Measurements from ENCODE around the gene PNLDC1.

PNLDC1 gene, protein sequence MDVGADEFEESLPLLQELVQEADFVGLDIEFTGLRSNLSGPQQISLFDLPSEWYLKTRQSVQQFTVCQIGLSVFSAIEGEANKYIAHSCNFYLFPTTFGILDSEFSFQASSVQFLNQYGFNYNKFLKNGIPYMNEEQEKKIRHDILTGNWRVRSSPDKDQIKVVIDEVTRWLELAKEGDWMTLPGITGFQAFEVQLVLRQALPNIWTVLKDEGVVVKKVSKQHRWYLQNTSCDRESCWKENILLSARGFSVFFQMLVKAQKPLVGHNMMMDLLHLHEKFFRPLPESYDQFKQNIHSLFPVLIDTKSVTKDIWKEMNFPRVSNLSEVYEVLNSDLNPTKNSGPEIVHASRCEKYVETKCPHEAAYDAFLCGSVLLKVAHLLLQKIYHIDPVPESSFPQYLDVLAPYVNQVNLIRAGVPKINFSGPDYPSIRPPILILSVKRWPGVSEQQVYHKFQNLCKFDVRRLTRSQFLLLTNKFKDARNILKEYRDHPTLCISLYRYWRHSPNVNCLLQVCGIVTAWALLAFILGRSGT

DNA sequence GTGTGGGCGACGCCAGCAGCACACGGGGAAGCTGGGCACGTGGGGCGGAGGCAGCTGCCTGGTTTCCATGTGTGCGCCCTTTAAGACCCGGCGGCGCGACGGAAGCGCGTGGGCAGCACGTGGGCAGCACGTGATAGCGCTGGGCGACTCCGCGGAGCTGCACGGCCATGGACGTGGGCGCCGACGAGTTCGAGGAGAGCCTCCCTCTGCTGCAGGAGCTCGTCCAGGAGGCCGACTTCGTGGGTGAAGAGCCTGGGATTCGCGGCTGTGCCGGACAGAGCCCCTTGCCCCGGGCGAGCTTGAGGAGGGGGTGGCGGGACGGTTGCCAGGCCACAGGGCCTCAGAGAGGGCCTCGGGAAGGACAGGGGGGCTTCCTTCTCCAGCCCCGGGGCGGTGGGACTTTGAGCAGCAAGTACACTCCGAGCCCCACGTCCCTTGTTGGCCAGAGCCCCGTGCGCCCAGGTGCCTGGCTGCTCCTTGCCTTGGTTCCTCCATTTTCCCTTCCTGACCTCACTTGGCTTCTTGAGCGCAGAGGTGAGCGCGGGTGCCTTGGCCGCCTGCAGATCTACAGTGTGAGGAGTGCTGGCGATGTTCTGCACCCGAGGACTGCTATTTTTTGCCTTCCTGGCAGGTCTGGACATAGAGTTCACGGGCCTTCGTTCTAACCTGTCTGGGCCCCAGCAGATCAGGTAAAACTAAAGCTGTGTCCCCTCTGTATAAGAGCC lies at the start of gene PNLDC1:
Gene PNLDC1 (plus strand): TSS at position 136 of the 725 bp plus-strand sequence. CDS start 32 bp downstream, at position 168.
- no peak for DNase-seq

DNA sequence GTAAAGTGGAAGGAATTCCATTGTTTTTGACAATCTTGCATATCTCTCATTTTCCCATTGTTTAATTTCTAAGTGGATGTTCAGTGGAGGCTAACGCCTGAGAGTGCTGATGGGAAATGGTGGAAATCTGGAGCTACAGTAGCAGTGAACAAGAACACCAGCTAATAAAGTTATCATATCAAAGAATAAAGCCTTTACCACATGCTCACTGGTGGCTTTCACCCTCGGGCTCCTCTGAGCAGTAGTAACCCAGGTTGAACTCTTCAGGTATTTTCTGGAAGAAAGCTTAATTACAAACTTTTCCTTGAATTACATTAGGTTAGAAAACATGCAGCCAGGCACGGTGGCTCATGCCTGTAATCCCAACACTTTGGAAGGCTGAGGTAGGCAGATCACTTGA lies 48.6 kb upstream of the PNLDC1 start:
- DNase-seq = no peak

- DNase-seq = no peak
Measured at GRCh38 chr6:159753081-159753872, 46.8 kb upstream of the PNLDC1 start.

DNA sequence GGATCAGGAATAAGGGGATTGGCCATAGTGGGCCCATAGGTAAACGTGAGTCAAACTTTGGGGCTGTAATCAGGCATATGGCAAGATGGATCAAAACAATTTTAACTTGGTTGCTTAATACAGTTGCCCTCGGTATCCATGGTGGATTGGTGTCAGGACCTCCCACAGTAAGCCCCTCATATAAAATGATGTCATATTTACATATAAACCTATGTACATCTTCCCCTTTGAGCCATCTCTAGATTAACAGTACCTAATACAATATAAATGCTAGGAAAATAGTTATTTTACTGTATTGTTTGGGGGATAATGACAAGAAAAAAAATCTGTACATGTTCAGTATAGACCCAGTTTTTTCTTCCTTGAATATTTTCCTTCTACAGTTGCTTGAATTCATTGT lies 45.7 kb upstream of the PNLDC1 start:
- DNase-seq = no peak

DNA sequence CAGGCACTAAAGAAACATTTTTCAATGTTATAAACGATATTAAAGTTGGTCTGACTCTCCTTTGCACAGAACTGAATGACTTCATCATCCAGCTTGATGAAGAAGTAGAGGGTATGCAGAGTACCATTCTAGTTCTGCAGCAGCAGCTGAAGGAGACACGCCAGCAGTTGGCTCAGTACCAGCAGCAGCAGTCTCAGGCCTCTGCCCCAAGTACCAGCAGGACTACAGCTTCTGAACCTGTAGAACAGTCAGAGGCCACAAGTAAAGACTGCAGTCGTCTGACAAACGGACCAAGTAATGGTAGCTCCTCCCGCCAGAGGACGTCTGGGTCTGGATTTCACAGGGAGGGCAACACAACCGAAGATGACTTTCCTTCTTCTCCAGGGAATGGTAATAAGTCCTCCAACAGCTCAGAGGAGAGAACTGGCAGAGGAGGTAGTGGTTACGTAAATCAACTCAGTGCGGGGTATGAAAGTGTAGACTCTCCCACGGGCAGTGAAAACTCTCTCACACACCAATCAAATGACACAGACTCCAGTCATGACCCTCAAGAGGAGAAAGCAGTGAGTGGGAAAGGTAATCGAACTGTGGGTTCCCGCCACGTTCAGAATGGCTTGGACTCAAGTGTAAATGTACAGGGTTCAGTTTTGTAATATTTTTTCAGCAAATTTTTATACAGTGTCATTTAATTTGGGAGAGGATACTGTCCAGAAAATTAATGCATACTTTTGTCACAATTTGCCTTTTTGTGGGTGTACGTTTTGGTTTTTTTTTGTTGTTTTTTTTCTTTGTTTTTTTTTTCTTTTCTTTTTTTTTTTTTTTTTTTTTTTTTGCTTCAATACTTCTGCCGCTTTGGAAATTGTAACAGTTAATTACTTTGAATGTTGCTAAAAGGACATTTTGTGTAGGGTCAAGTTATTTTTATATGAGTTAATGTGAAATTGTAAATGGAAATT lies 44.8 kb upstream of the PNLDC1 start:
- no peak for DNase-seq

DNA sequence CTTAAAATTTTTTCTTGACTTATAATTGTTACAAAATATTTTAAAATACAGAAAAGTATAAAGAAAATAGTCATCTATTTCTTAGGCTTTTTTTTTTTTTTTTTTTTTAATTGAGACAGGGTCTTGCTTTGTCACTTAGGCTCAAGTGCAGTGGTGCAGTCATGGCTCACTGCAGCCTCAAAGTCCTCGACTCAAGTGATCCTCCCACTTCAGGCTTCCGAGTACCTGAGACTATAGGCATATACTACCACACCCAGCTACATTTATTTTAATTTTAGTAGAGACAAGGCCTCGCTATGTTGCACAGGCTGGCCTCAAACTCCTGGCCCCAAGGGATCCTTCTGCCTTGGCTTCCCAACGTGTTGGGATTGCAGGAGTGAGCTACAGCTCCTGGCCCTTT lies 43.6 kb upstream of the PNLDC1 start:
- no peak for DNase-seq

- no peak for DNase-seq
Measured at GRCh38 chr6:159758031-159759001, 41.8 kb upstream of the PNLDC1 start.

- DNase-seq = no peak
Measured at GRCh38 chr6:159759645-159760044, 40.4 kb upstream of the PNLDC1 start.

- no peak for DNase-seq
Measured at GRCh38 chr6:159760602-159761057, 39.4 kb upstream of the PNLDC1 start.

- DNase-seq = peak in 1 of 2 experiments; percentile 60
Measured at GRCh38 chr6:159761129-159761872, 38.8 kb upstream of the PNLDC1 start.

DNA sequence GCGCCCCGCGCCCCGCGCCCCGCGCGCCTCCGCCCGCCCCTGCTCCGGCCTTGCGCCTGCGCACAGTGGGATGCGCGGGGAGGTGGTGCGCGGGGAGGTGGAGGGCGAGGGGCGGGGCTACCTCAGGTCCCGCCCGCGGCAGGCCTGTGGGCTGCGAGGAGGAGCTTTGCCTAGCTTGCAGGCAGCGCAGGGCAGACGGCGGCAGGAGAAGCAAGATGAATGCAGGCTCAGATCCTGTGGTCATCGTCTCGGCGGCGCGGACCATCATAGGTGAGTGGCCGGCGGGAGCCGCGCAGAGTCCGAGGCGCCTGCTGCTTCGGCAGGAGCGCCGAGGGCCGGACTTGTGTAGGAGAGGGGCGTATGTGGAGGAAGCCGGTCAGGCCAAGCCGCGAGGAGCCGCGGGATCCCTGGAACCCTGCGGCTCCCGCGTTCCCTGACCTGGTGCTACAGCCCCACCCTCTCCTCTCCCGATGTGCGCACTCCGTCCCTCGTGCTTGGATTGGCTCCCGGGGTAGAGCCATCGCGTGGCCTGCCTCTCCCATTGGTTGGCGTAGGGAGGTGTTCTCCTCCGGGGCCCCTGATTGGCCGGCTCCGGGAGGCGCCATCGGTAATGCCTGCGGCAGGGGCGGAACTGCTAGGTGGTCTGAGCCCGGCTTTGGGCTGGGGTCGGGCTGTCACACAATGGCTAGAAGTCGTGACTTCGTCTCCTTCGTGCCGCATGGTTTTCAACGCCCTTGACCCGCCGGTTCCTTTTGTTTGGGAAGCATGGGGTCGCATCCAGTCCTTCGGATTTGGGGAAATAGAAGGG lies 38.0 kb upstream of the PNLDC1 start, which contains the start of gene ACAT2:
Gene ACAT2 (plus strand): TSS at position 173 of the 808 bp plus-strand sequence. CDS start 43 bp downstream, at position 216.
- DNase-seq = peak; percentile 95 to 98

DNA sequence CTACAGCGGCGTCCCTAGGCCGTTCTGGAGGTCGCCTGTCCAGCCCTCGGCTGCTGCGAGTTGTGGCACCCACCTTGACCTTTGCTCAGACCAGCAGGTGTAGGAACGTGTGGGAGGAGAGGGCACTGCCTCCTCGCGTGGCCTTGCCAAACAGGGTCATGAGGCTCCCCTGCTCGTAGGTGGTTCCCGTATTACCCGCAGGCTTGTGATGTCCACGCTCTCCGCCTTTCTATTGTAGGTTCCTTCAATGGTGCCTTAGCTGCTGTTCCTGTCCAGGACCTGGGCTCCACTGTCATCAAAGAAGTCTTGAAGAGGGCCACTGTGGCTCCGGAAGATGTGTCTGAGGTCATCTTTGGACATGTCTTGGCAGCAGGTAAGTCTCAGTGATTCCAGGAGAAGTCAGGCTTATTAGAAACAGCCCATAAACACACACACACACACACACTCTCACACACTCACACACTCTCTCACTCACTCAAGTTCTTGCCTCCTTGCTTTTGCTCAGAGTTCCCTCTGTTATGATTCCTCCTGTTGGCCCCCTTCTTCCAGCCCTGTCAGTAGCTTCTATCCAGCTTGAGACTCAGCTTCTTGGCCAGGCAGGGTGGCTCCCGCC lies 37.3 kb upstream of the PNLDC1 start:
- DNase-seq = no peak

GRCh38 chr6:159766906-159767305 lies 33.2 kb upstream of the PNLDC1 start:
- no peak for DNase-seq

DNA sequence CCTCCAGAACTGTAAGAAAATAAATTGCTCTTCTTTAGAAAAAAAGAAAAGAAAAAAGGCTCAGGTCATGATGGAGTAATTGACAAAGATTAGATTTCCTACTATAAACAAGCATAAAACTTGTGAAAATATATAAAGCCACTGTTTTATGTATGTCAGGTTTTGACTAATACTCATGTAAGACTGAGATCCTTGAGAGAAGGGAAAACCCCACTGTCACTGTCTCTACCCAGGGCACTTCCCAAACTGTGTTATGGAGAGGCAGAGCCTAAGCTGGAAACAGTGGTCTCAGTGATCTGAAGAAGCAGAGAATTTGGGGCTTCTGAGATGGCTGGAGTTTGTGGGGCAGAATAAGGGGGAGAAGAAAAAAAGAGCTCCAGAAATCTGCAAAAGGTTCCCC lies 30.6 kb upstream of the PNLDC1 start:
- no peak for DNase-seq

- DNase-seq = no peak
Measured at GRCh38 chr6:159772196-159772595, 27.9 kb upstream of the PNLDC1 start.

DNA sequence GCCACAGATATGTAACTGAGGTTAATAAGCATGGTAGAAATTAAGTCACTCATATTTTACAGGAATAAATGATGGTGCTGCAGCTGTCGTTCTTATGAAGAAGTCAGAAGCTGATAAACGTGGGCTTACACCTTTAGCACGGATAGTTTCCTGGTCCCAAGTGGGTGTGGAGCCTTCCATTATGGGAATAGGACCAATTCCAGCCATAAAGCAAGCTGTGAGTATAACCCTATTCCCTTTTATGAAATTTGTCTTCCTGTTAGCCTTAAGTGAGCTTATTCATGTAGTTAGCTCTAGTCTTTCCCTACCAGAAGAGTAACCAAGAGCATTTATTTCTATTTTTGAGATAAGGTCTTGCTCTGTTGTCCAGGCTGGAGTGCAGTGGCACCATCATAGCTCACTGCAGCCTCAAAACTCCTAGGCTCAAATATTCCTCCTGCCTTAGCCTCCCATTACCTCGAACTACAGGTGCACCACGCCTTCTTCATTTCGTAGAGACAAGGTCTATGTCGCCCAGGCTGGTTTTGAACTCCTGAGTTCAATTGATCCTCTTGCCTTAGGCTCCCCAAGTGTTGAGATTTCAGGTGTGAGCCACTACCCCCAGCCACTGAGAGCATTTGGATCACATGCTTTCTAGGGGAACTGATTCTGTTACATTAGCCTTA lies 22.7 kb upstream of the PNLDC1 start:
- DNase-seq = no peak

- no peak for DNase-seq
Measured at GRCh38 chr6:159778131-159778530, 21.9 kb upstream of the PNLDC1 start.
